HL-60 (cell line): ENCODE results near the gene IL36B.

Source experiments
- DNase-seq, 2 experiments: peaks; one replicate each; pipeline ENCODE4 v3.0.0-alpha.2; 2010 to 2020; ENCODE audit warnings: low read depth in 1 of 2, low spot score in 1 of 2
- H3K27ac ChIP-seq: fragments of 250-450 bp; sonication (Bioruptor Pico); replicated peaks from 2 replicates; pipeline ENCODE4 v1.5.1; 2020; ENCODE audit warnings: mild to moderate bottlenecking, moderate library complexity
- H3K27me3 ChIP-seq: fragments of 250-450 bp; sonication (Bioruptor Pico); 2 replicates; pipeline ENCODE4 v1.5.1; 2021; ENCODE audit warnings: mild to moderate bottlenecking, moderate library complexity; ENCODE audit not compliant: insufficient read depth, poor library complexity, severe bottlenecking
- H3K4me3 ChIP-seq: replicated peaks from 2 replicates; pipeline ENCODE4 v1.5.1; 2011; ENCODE audit warnings: mild to moderate bottlenecking, control low read depth, low read length; ENCODE audit not compliant: insufficient read depth
- CTCF ChIP-seq: IDR thresholded peaks from one replicate; pipeline ENCODE4 v1.5.1; 2011; ENCODE audit warnings: low read length, control low read depth, inconsistent platforms; ENCODE audit not compliant: insufficient read depth
- GABPA ChIP-seq: IDR thresholded peaks from 2 replicates; pipeline ENCODE4 v1.6.1; 2012; ENCODE audit warnings: low read depth
- POLR2AphosphoS5 ChIP-seq: IDR thresholded peaks from 2 replicates; pipeline ENCODE4 v1.6.1; 2012; ENCODE audit warnings: low read depth
- SPI1 ChIP-seq: IDR thresholded peaks from 2 replicates; pipeline ENCODE4 v1.6.1; 2012; ENCODE audit warnings: low read depth, mild to moderate bottlenecking, borderline replicate concordance
- TF ChIP-seq, protein P1 (sequence below): IDR thresholded peaks from 2 replicates; pipeline ENCODE4 v1.6.1; 2012; ENCODE audit warnings: low read depth; ENCODE audit not compliant: insufficient replicate concordance

The IL36B gene

GRCh38 chr2:113068706-113069485 is 16.2 kb upstream of the IL36B start:
- no peak for DNase-seq
- H3K27ac ChIP-seq = no peak overlapping the region
- TF ChIP-seq SPI1 = no peak
- no peak for TF ChIP-seq GABPA
- TF ChIP-seq POLR2AphosphoS5 = no peak
- TF ChIP-seq CTCF = no peak
- TF ChIP-seq, protein P1, sequence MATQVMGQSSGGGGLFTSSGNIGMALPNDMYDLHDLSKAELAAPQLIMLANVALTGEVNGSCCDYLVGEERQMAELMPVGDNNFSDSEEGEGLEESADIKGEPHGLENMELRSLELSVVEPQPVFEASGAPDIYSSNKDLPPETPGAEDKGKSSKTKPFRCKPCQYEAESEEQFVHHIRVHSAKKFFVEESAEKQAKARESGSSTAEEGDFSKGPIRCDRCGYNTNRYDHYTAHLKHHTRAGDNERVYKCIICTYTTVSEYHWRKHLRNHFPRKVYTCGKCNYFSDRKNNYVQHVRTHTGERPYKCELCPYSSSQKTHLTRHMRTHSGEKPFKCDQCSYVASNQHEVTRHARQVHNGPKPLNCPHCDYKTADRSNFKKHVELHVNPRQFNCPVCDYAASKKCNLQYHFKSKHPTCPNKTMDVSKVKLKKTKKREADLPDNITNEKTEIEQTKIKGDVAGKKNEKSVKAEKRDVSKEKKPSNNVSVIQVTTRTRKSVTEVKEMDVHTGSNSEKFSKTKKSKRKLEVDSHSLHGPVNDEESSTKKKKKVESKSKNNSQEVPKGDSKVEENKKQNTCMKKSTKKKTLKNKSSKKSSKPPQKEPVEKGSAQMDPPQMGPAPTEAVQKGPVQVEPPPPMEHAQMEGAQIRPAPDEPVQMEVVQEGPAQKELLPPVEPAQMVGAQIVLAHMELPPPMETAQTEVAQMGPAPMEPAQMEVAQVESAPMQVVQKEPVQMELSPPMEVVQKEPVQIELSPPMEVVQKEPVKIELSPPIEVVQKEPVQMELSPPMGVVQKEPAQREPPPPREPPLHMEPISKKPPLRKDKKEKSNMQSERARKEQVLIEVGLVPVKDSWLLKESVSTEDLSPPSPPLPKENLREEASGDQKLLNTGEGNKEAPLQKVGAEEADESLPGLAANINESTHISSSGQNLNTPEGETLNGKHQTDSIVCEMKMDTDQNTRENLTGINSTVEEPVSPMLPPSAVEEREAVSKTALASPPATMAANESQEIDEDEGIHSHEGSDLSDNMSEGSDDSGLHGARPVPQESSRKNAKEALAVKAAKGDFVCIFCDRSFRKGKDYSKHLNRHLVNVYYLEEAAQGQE = no peak

DNA sequence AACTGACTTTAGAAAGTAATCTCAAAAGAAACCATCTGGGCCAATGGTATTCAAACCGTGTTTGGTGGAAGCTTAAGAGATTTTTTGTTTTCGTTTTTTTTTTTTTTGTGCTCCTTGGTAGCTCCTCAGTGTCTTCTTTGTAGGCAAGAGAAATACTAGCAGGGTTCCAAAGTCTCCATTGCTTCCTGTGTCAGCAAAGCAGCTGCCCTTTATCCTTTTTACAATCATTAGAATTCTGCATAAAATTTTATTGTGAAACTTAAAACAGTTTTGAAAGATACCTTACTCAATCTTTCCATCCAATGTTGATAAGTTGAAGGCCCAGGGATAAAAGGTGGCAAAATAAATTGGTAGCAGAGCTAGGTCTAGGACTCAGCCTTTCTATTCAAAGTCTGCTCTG is 15.6 kb upstream of the IL36B start:
- TF ChIP-seq GABPA = no peak
- no peak for DNase-seq
- Histone ChIP-seq H3K27me3 (no peaks in the 10 kb centered on the region), H3K27ac (no peak overlapping the region), H3K4me3 (no peak overlapping the region)

More at GRCh38 chr2:113068706-113069485, 16.2 kb upstream of the IL36B start:
- Histone ChIP-seq H3K27me3 (no peaks in the 10 kb centered on the region), H3K4me3 (no peak overlapping the region)

GRCh38 chr2:113067681-113068080 is 15.0 kb upstream of the IL36B start, which contains the start of gene IL1F10:
Gene IL1F10, plus strand, starts transcription at chr2:113067970. Its CDS starts 4,769 bp downstream, at chr2:113072739.
- TF ChIP-seq CTCF = no peak
- no peak for TF ChIP-seq GABPA
- no peak for TF ChIP-seq SPI1
- no peak for TF ChIP-seq POLR2AphosphoS5
- TF ChIP-seq, protein P1 = no peak

DNA sequence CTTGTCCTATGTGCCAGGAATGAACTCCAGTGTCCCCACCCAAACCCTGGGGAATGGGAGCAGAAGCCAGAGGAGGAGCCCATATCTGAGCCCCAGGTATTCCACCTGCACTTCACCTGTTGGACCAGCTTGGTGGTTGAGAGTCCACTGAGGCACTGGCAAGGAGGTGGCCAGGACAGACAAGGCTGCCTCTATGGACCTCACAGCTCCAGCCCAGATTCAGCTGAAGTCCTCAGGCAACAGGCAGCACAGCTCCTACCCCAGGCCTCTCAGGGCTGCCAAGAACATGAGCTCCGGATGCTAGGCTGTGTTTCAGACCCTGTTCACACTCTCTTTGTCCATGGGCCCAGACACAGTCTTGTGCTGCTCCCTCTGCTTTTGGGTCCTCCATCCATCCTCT is 12.2 kb upstream of the IL36B start:
- Histone ChIP-seq H3K4me3 (no peak overlapping the region), H3K27ac (no peak overlapping the region), H3K27me3 (no peaks in the 10 kb centered on the region)
- TF ChIP-seq CTCF (no peak), POLR2AphosphoS5 (no peak), GABPA (no peak), SPI1 (no peak)
- TF ChIP-seq, protein P1 = no peak
- no peak for DNase-seq

More at GRCh38 chr2:113067681-113068080, 15.0 kb upstream of the IL36B start, which contains the start of gene IL1F10:
- Histone ChIP-seq H3K27ac (no peak within 1 kb of the TSS), H3K4me3 (no peak within 1 kb of the TSS), H3K27me3 (no peaks in the 10 kb centered on the region)
- no peak for DNase-seq
